GM19324 (cell line): ENCODE results near the gene MC5R.
"Not testable (repeated sequence)": the region's sequence is repeated elsewhere in the genome, so short reads cannot be mapped to it uniquely, and the experiment has no call there.

Experiments
- ATAC-seq: cut with Tn5 transposase; IDR thresholded peaks from one replicate; pipeline ENCODE4 v1.9.1; 2021; ENCODE audit warnings: mild to moderate bottlenecking, moderate library complexity; ENCODE audit not compliant: unreplicated experiment, low FRiP score

MC5R gene

DNA sequence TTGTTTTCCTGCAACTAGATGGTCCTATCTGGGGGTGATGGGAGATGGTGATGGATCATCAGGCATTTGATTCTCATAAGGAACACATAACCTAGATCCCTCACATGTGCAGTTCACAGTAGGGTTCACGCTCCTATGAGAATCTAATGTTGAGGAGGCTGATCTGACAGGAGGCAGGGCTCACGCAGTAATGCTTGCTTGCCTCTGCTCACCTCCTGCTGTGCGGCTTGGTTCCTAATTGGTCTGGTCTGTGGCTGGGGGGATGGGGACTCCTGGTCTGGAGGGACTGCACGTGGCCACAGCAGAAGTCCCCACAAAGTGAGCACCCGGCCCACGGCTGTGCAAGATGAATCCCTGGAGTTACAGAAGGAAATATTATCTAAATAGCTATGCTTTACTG lies 11.3 kb downstream of the MC5R start:
- no peak for ATAC-seq

DNA sequence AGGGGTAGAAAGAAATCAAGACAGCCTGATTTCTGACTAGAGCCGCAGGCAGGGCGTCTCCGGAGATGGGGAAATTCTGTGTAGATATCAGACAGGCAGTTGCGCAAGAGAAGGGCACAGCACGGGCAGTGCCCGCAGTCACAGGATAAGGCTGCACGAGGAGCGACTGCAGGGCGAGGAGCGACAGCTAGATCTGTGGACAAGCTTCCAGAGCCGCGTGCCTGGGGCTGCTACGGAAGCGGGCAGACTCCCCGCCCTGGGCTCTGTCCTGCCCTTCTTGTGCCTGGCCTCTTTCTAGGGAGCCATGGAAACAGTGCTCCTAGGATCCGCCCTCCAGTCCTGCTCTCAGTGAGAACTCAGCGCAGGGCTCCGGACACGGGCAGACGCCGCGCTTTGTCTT lies 12.6 kb downstream of the MC5R start:
- ATAC-seq, result no peak

DNA sequence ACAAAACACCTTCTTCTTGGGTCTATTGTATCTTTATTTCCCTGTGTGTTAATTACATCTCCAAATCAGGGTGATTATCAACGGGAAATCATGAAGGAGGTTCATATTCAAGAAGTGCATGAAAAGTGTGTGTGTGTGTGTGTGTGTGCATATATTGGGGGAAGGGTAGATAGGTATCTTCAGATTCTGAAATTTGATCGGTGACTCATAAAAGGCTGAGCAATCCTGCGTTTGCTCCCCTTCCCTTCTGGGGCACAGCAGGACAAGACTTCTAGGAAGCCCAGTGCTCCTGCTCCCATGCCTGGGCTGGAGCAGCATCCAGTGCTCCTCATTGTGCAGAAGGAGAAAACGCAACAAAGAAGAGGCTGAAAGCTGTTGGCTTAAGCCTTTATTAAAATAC lies 25.8 kb downstream of the MC5R start:
- no peak for ATAC-seq

- not testable (repeated sequence) for ATAC-seq
Measured at GRCh38 chr18:13862898-13863297, 38.9 kb downstream of the MC5R start.

GRCh38 chr18:13868501-13869271 lies 44.7 kb downstream of the MC5R start:
- ATAC-seq, result no peak

- no peak for ATAC-seq
Measured at GRCh38 chr18:13871701-13872100, 47.8 kb downstream of the MC5R start.

DNA sequence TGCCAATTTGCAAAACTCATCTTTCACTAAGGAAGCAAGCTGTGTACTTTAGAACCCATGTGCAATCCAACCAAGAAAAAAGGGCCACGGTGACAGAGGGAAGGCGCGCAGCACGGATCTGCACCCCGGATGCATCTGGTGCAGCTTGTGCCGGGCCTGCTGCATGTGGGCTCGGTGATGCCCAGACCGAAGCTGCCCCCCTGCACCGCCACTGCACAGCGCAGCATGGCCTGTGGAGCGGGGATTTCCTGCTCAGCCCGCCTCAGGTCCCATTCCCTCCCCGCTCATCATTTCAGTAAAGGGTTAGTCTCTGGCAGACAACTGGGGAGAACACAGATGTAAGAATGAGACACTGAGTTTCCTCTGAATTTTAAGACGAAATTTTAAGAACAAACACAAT lies 48.4 kb downstream of the MC5R start:
- ATAC-seq, result no peak

DNA sequence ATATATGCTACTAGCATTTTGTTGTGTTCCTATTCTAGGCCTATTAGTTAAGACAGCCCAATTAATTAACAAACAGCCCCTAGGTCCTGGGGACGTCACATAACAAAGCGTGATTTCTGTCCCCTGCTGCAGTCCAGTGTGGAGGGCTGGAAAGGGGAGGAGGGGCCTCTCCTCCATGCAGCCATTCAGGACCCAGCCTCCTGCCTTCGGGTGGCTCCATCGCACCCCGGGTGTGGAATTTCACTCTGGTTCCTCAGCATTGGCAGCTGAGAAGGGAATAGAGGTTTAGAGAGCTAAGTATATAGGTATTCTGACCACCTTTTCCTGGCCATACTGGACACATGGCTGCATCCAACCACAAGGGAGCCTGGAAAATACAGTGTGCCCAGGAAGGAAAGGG lies 49.0 kb downstream of the MC5R start:
- ATAC-seq, result no peak

DNA sequence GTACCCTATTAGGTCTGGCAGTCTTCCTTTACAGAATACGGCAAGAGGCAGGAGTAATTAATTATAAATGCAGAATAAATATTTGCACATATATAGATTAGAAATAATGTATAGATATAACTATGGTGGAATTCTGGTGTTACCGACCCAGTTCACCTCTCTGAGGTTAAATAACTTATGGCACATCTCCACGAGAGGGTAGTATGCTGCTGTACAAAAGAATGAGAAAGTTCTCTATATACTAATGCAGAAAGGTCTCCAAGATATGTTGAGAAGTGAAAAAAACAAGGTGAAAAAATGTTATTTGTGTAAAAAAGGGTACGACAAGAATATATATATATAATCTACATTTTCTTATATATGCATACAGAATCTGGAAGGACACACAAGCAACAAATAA lies 50.6 kb downstream of the MC5R start:
- no peak for ATAC-seq
